ENCODE data around the gene PEF1.

Gene PEF1

DNA sequence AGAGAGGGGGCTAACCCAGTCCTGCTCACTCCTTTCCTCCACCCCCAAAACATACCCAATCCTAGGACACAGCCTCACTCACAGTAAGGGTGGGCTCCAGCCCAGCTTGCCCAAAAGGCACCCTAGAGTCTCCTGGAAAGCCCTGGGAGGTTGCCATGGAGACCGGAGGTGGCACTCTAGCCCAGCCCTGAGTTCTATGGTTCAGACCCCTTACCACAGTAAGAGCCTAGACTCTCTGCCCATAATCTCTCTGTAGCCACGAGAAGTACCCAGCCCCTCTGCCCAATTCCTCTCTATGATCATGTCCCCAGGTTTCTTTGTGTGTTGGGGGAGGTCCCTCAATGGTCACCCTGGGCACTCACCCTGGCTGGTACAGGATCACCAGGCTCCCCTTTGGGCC, 44.7 kb upstream of the PEF1 start:
- ChIA-PET POLR2A (no interaction called here), CTCF (interaction anchor here (1.2 to 1.4 kb wide), 2 partner anchors 15 to 23 kb away, joined by 3 to 6 read pairs; no protein-coding TSS in a partner anchor)
- DNase-seq (ENCODE audit: extremely low spot score) = no peak

GRCh38 chr1:31688233-31688918, 43.7 kb upstream of the PEF1 start:
- POLR2A ChIA-PET = no interaction called here
- CTCF ChIA-PET = interaction anchor here (1.4 to 1.9 kb wide), 2 partner anchors 16 to 24 kb away, joined by 3 to 6 read pairs; partner anchors contain the start of gene COL16A1
- DNase-seq (ENCODE audit: extremely low spot score) = no peak
- TF ChIP-seq CTCF (IDR thresholded peaks at IDR 0.05; ENCODE audit: control extremely low read depth, extremely low read depth, low read depth, missing control alignments) = no peak

More for the DNA sequence above, 44.7 kb upstream of the PEF1 start:
- no peak for TF ChIP-seq CTCF (IDR thresholded peaks at IDR 0.05; ENCODE audit: control extremely low read depth, extremely low read depth, low read depth, missing control alignments)

GRCh38 chr1:31687601-31688000, 42.9 kb upstream of the PEF1 start:
- no peak for TF ChIP-seq CTCF (IDR thresholded peaks at IDR 0.05; ENCODE audit: control extremely low read depth, extremely low read depth, low read depth, missing control alignments)
- POLR2A ChIA-PET = no interaction called here
- DNase-seq (ENCODE audit: extremely low spot score) = no peak
- CTCF ChIA-PET = interaction anchor here (1.9 kb wide), 1 partner anchor 17 kb away, joined by 6 read pairs; the partner anchor contains the start of gene COL16A1

DNA sequence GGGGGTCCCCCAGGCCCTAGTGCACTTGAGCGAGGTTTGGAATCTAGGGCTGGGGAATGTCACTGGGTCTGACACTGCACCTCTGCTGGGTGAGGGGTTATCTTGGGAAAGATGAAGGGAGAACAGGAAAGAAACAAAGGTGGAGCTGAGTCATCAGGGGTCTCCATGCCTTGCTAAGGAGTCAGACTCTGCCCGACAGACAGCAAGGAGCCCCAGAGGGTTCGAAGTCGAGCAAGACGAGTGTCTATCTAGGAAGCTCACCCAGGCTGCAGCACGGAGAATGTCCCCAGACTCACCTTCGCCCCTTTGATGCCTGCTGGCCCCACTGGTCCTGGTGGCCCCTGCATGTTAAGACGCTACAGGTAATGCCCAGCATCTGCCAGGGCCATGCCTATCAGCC, 41.1 kb upstream of the PEF1 start:
- ChIA-PET CTCF (interaction anchor here (1.0 to 1.2 kb wide), 2 partner anchors 21 to 49 kb away, joined by 3 to 4 read pairs; no protein-coding TSS in a partner anchor), POLR2A (no interaction called here)
- DNase-seq (ENCODE audit: extremely low spot score) = no peak
- TF ChIP-seq CTCF (IDR thresholded peaks at IDR 0.05; ENCODE audit: control extremely low read depth, extremely low read depth, low read depth, missing control alignments) = no peak

- POLR2A ChIA-PET = no interaction called here
- CTCF ChIA-PET = interaction anchor here (1.5 to 1.8 kb wide), 2 partner anchors 12 to 19 kb away, joined by 3 to 4 read pairs; no protein-coding TSS in a partner anchor
- TF ChIP-seq CTCF (IDR thresholded peaks at IDR 0.05; ENCODE audit: control extremely low read depth, extremely low read depth, low read depth, missing control alignments) = peak; percentile 27
- DNase-seq (ENCODE audit: extremely low spot score) = no peak
Measured at GRCh38 chr1:31683997-31684396, 39.3 kb upstream of the PEF1 start.

DNA sequence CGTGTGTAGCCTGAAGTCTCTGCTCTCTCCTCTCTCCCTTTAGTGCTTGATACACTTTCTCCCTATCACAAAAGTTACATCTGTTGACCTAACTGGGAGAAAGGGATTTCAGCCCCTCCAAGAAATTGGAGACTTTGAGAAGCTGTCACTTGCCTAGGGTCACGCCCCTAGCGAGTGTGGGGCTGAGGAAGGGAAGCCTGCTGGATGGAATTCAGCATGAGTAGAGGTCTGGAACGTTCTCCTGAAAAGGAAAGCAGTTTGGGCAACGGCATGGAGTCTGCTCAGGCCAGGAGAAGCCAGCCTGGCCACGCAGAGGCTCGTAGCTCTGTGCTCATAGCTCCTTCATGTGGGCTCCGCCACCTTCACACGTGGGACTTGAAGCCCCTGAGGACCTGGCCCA, 36.7 kb upstream of the PEF1 start:
- ChIA-PET CTCF (no interaction called here), POLR2A (no interaction called here)
- TF ChIP-seq CTCF (IDR thresholded peaks at IDR 0.05; ENCODE audit: control extremely low read depth, extremely low read depth, low read depth, missing control alignments) = no peak
- DNase-seq (ENCODE audit: extremely low spot score) = no peak
